ENCODE data around the gene VAC14. TPM values are rescaled to one million over a fixed set of nuclear protein-coding genes. Genes with fewer than 3 reads are reported as not detected.
A peak's percentile ranks its signal among the peaks of the same experiment; 100 is the strongest.

Gene VAC14
- 52.8 and 56.0 TPM in 2 replicates for total RNA-seq (2021; fragmentation: NEBNext Ultra II Directional; extraction: Animal tissue kit (Norgen Biotek cat#: 25700))
- polyA plus RNA-seq (2011; rRNA removed) = 108 and 113 TPM in 2 replicates
- polyA plus RNA-seq (2011; cell fraction: cytosol; rRNA removed) = 54.9 TPM
- 102 TPM for polyA plus RNA-seq (2011; cell fraction: nucleus; rRNA removed)
- 42.1 to 66.4 TPM (median 62.1 TPM) in 4 replicates for polyA plus RNA-seq (2012, experiment 1 of 2)
- polyA plus RNA-seq (2012, experiment 2 of 2) = 81.7 TPM
- polyA plus RNA-seq (2013, experiment 1 of 2) = 35.5 TPM
- 32.4 TPM for polyA plus RNA-seq (2013, experiment 2 of 2)
- 76.8 and 86.7 TPM in 2 replicates for polyA minus RNA-seq (2011; rRNA and poly(A)+ RNA removed)
- polyA minus RNA-seq (2011; cell fraction: cytosol; rRNA and poly(A)+ RNA removed) = 43.9 TPM
- polyA minus RNA-seq (2011; cell fraction: nucleus; rRNA and poly(A)+ RNA removed) = 51.4 TPM
- long read RNA-seq, experiment 1, transcript VAC14-212 (1 exons, 3,609 nt) = minor isoform, 9 of 56 reads
- long read RNA-seq, experiment 1, transcript VAC14-201 (19 exons, 3,099 nt) = major isoform, 14 of 56 reads
- long read RNA-seq, experiment 1, partial matches to known transcripts = 21 of 56 reads
- long read RNA-seq, experiment 1, other reads (novel, unspliced or antisense) = 11 of 56 reads
- long read RNA-seq, experiment 2 = 0 reads

DNA sequence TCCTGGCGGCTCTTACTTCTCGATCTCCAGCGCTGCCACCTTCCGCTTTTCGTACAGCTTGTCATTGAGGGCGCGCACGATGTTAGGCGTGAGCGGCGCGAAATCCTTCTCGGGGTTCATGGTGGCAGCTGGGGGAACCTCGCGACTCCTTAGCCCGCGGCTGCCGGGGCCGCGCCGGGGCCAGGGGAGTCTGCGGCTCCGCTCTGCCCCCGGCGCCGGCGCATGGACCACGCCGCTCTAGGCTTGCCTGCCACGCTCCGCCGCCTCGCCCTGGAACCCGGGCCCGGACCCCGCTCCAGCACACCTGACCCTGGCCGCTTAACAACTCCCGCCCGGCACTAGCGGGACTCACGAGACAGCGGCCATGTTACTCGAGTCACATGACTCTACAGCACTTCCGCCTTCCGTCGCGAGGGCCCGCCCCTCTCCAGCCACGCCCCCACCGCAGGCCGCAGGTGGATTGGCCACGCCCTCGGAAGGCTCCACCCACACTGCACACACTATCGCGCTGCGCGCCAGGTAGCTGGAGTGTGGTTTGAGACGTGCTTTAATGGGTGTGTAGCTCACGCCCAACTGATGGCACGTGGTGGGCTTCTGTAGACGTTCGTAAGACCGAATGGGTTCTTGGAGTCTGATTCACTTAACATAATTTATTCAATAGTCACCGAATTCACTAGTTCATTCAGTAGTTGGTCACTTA, at the start of gene VAC14:
VAC14 (minus strand) TSS at position 378 of the 700 bp plus-strand sequence; CDS start at position 120, 258 bp downstream.
- peaks cover 0 to 10% (median 2%) of the 10 kb centered on the region in 4 experiments; a peak in 5 of 7 replicates for H3K27me3 ChIP-seq (replicated peaks in 1 of 4; ENCODE audit: control insufficient read depth in 3 of 4, extremely low read depth in 1 of 4, insufficient read depth in 3 of 4, low read length in 3 of 4)
- H2AFZ ChIP-seq (ENCODE audit: low read length) = peak within 1 kb of the TSS; percentile 90
- H4K5ac ChIP-seq (ENCODE audit: insufficient read length, low read depth, low read length) = peak within 1 kb of the TSS; percentile 38
- peak within 1 kb of the TSS; percentile 75 to 93 (median 86) for H3K9ac ChIP-seq (replicated peaks in 1 of 4; ENCODE audit: extremely low read depth in 1 of 4, low read depth in 3 of 4, low read length in 3 of 4)
- ChIA-PET CTCF (ENCODE audit: partially characterized antibody) (interaction anchor here (1.3 kb wide), 1 partner anchor 17 kb away, joined by 3 read pairs; no protein-coding TSS in a partner anchor), POLR2A (ENCODE audit: partially characterized antibody) (interaction anchor here (0.5 to 3.2 kb wide), 6 partner anchors 9 to 349 kb away, joined by 3 to 19 read pairs (median 4); no protein-coding TSS in a partner anchor)
- no peak within 1 kb of the TSS for H3K14ac ChIP-seq (ENCODE audit: insufficient read length)
- peak; percentile 78 for FAIRE-seq
- H3K79me2 ChIP-seq (ENCODE audit: control insufficient read depth in 1 of 2, insufficient read depth in 2 of 2, low read length in 2 of 2) = peaks cover 14 to 47% of the 10 kb centered on the region in 2 experiments
- H3K4me3 ChIP-seq (ENCODE audit: extremely low read depth in 1 of 4, insufficient read depth in 2 of 4, low read depth in 3 of 4, low read length in 4 of 4) = peak within 1 kb of the TSS; percentile 94 to 100 (median 95)
- peak within 1 kb of the TSS; percentile 66 for H3K27ac ChIP-seq (ENCODE audit: low read depth, low read length)
- peaks cover 0 to 8% (median 0%) of the 10 kb centered on the region in 4 experiments; a peak in 2 of 8 replicates for H3K36me3 ChIP-seq (ENCODE audit: control insufficient read depth in 2 of 4, insufficient read depth in 4 of 4, low read length in 3 of 4)
- peaks cover 8% of the 10 kb centered on the region for H3K23me2 ChIP-seq (ENCODE audit: low read depth, low read length)
- no peak within 1 kb of the TSS for H2BK20ac ChIP-seq (ENCODE audit: low read length)
- peaks cover 1 to 5% (median 3%) of the 10 kb centered on the region in 4 experiments; a peak in 5 of 7 replicates for H3K4me1 ChIP-seq (replicated peaks in 1 of 4; ENCODE audit: control insufficient read depth in 3 of 4, insufficient read depth in 4 of 4, low read length in 3 of 4)
- no peak within 1 kb of the TSS for H3K23ac ChIP-seq (ENCODE audit: insufficient read length)
- H4K20me1 ChIP-seq (replicated peaks in 1 of 2; ENCODE audit: control insufficient read depth in 1 of 2, insufficient read depth in 2 of 2, low read length in 2 of 2) = no peaks in the 10 kb centered on the region
- H3K56ac ChIP-seq (replicated peaks; ENCODE audit: insufficient read length, low read depth, low read length) = no peak within 1 kb of the TSS
- no peak within 1 kb of the TSS for H2BK120ac ChIP-seq (replicated peaks; ENCODE audit: low read depth, low read length)
- no peak within 1 kb of the TSS for H2AK5ac ChIP-seq (ENCODE audit: low read depth, low read length)
- peak; percentile 81 to 99 for DNase-seq (ENCODE audit: low read depth in 1 of 2, low spot score in 2 of 2)
- H4K8ac ChIP-seq (ENCODE audit: extremely low read depth, insufficient read depth, low read length) = peak within 1 kb of the TSS; percentile 97
- no peak within 1 kb of the TSS for H2BK12ac ChIP-seq (ENCODE audit: low read depth, low read length)
- no peaks in the 10 kb centered on the region for H3K9me3 ChIP-seq (ENCODE audit: insufficient read depth in 2 of 2, low read depth in 1 of 2, low read length in 1 of 2)
- H3K4me2 ChIP-seq (ENCODE audit: insufficient read depth in 1 of 2, low read depth in 2 of 2, low read length in 2 of 2) = peak within 1 kb of the TSS; percentile 91 to 98
- H4K91ac ChIP-seq (replicated peaks; ENCODE audit: insufficient read length, low read length) = peak within 1 kb of the TSS; percentile 52
- no peak within 1 kb of the TSS for H2BK5ac ChIP-seq (ENCODE audit: low read depth, low read length)
- H3K4ac ChIP-seq (replicated peaks; ENCODE audit: insufficient read length, low read depth, low read length) = peak within 1 kb of the TSS; percentile 80
- peaks cover 21% of the 10 kb centered on the region for H3K79me1 ChIP-seq (ENCODE audit: low read depth, low read length)
- H2BK15ac ChIP-seq (ENCODE audit: low read length) = 0 out of 2 replicates have a peak within 1 kb of the TSS, but pooled peaks have one; percentile 47
- WGBS, 2 experiments (ENCODE audit: extremely low coverage in 1 of 2, insufficient coverage in 1 of 2, insufficient read length in 1 of 2, insufficient replicate concordance in 2 of 2, low coverage in 1 of 2, low lambda C conversion rate in 2 of 2, missing lambda C conversion rate in 1 of 2) = 1% methylated on average over 53 of the region's 64 CpGs; no CpG with 5 or more reads in 1 of the 2 experiments
- H3K18ac ChIP-seq (ENCODE audit: extremely low read depth, low read length) = no peak within 1 kb of the TSS
- TF ChIP-seq CHD1 (IDR thresholded peaks at IDR 0.05; ENCODE audit: low read depth, low read length) (no peak), TAF7 (optimal IDR thresholded peaks at IDR 0.05; ENCODE audit: borderline replicate concordance, low read depth, low read length) (peak; percentile 85), RFX5 (IDR thresholded peaks at IDR 0.05; ENCODE audit: borderline replicate concordance, low read depth, low read length) (no peak), CREB1 (IDR thresholded peaks at IDR 0.05) (peak; percentile 58; the same call in 1 of the 2 replicates), GTF2F1 (IDR thresholded peaks at IDR 0.05; ENCODE audit: borderline replicate concordance, low read depth, low read length) (0 out of 2 replicates have a peak, but pooled peaks have one; percentile 23), CBX5 (IDR thresholded peaks at IDR 0.05; ENCODE audit: low read depth, low read length) (no peak), RBBP5 (IDR thresholded peaks at IDR 0.05; ENCODE audit: borderline replicate concordance, low read depth, low read length) (0 out of 2 replicates have a peak, but pooled peaks have one; percentile 65)
